Measurements from ENCODE around the gene CHPF2.

Gene CHPF2

GRCh38 chr7:151235091-151235787 lies 3.0 kb downstream of the CHPF2 start:
- DNase-seq = no peak

DNA sequence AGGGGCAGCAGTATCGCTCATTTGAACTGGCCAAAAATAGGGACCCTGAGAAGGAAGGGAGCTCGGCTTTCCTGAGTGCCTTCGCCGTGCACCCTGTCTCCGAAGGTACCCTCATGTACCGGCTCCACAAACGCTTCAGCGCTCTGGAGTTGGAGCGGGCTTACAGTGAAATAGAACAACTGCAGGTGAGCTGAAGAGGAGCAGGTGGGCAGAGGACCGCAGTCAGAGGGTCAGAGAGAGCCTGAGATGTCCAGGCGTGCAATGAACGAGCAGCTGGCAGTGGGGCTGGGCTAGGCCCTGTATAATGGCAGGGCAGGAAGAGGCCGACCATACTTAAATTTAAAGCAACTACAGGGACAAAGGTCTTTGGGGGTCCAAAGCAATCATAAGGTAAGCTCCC lies 4.1 kb downstream of the CHPF2 start:
- DNase-seq = no peak

DNA sequence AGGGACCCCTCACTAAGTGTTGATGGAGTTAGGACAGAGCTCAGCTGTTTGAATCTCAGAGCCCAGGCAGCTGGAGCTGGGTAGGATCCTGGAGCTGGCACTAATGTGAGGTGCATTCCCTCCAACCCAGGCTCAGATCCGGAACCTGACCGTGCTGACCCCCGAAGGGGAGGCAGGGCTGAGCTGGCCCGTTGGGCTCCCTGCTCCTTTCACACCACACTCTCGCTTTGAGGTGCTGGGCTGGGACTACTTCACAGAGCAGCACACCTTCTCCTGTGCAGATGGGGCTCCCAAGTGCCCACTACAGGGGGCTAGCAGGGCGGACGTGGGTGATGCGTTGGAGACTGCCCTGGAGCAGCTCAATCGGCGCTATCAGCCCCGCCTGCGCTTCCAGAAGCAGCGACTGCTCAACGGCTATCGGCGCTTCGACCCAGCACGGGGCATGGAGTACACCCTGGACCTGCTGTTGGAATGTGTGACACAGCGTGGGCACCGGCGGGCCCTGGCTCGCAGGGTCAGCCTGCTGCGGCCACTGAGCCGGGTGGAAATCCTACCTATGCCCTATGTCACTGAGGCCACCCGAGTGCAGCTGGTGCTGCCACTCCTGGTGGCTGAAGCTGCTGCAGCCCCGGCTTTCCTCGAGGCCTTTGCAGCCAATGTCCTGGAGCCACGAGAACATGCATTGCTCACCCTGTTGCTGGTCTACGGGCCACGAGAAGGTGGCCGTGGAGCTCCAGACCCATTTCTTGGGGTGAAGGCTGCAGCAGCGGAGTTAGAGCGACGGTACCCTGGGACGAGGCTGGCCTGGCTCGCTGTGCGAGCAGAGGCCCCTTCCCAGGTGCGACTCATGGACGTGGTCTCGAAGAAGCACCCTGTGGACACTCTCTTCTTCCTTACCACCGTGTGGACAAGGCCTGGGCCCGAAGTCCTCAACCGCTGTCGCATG lies 5.2 kb downstream of the CHPF2 start:
- DNase-seq = no peak

DNA sequence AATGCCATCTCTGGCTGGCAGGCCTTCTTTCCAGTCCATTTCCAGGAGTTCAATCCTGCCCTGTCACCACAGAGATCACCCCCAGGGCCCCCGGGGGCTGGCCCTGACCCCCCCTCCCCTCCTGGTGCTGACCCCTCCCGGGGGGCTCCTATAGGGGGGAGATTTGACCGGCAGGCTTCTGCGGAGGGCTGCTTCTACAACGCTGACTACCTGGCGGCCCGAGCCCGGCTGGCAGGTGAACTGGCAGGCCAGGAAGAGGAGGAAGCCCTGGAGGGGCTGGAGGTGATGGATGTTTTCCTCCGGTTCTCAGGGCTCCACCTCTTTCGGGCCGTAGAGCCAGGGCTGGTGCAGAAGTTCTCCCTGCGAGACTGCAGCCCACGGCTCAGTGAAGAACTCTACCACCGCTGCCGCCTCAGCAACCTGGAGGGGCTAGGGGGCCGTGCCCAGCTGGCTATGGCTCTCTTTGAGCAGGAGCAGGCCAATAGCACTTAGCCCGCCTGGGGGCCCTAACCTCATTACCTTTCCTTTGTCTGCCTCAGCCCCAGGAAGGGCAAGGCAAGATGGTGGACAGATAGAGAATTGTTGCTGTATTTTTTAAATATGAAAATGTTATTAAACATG lies 6.0 kb downstream of the CHPF2 start:
- no peak for DNase-seq

DNA sequence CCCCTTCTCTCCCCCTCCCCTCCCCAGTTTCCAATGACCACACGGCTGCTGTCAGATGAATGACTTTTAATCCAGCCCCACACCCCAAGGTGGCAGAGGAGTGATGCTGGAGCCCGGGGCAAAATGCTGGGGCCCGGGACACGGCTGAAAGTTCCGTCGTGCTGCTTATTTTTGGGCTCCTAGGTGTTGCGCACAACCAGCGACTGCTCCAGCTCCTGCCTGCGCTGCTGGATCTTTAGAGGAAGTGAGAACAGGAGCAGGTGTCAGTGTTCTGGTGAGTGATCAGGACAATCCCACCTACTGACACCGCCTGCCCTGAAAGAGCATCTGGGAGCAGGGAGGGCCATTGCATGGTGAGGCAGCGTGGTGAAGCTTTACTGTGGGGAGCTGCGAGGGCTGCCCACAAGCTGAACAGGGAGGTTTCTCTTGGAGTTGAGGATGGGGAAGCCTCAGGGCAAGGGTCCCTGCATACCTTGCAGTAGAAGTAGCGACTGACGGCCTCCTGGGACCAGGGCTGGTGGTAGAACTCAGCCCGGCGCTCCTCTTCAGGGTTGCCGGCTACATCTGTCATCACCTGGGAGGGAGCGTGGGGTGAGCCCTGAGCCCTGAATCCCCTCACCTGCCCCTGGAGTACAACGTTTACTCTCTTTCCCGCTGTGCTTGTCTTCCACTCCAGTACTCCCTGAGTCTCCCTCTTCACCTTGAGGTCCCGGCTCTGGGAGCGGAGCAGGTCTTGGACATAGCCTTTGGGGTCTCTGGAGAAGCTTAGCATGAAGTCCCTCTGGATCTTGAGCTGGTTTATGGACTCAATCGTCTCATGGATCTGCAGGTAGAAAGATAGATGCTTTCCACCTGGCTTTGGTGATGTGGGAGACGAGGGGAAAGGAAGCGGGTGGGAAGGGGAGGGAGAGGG lies 6.9 kb downstream of the CHPF2 start:
- DNase-seq = no peak

DNA sequence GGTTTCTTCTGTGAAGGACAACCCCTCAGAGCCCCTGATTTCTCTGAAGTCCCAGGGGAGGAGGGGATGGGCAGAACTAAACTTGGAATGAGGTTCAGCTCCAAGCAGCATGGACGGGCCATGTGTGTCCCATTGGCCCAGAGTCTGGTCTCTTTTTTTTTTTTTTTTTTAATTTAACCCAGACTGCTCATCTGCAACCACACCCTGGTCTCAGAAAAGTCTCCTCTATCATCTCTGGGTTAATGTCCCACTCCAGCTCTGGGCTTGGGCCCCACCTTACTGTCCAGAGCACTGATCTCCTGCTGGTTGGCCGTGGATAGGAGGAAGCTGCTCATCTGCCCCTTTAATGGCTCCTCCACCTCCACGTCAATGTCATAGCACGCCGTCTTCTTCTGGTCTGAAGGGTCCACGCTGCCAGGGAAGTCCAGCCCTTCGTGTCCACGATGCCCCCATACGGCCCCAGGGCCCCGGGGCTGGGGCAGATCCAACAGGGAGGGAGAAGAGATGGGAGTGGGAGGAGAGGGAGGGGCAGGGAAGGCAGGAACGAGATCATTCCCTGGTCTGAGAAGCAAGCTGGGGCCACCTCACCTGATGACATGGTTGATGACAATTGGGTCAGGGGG lies 7.7 kb downstream of the CHPF2 start:
- DNase-seq = no peak

- no peak for DNase-seq
Observed at GRCh38 chr7:151240536-151240935, 8.3 kb downstream of the CHPF2 start.

- no peak for DNase-seq
Observed at GRCh38 chr7:151240942-151241754, 8.9 kb downstream of the CHPF2 start.

GRCh38 chr7:151241755-151242096 lies 9.4 kb downstream of the CHPF2 start:
- DNase-seq = no peak

- no peak for DNase-seq
Observed at GRCh38 chr7:151242159-151243044, 10.1 kb downstream of the CHPF2 start.

DNA sequence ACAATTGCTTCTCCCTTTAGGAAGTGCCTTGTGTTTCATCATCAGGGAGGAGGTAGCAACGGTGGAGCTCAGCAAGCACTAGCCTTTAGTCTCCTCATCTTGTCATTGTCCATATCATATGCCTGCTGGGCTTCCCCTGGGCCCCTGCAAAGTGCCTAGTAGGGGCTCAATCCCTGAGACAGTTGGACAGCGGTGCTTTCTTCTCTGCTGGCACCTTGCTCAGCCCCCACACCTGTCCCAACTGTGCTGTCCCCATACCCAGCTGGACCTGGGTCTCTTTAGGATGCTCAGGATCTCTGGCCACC lies 10.7 kb downstream of the CHPF2 start:
- DNase-seq = no peak

GRCh38 chr7:151243408-151244195 lies 11.3 kb downstream of the CHPF2 start:
- DNase-seq = no peak

- peak; percentile 25 for DNase-seq
Observed at GRCh38 chr7:151244196-151244840, 12.0 kb downstream of the CHPF2 start.

- no peak for DNase-seq
Observed at GRCh38 chr7:151244841-151245346, 12.6 kb downstream of the CHPF2 start.

GRCh38 chr7:151245360-151246101 lies 13.2 kb downstream of the CHPF2 start:
- no peak for DNase-seq

DNA sequence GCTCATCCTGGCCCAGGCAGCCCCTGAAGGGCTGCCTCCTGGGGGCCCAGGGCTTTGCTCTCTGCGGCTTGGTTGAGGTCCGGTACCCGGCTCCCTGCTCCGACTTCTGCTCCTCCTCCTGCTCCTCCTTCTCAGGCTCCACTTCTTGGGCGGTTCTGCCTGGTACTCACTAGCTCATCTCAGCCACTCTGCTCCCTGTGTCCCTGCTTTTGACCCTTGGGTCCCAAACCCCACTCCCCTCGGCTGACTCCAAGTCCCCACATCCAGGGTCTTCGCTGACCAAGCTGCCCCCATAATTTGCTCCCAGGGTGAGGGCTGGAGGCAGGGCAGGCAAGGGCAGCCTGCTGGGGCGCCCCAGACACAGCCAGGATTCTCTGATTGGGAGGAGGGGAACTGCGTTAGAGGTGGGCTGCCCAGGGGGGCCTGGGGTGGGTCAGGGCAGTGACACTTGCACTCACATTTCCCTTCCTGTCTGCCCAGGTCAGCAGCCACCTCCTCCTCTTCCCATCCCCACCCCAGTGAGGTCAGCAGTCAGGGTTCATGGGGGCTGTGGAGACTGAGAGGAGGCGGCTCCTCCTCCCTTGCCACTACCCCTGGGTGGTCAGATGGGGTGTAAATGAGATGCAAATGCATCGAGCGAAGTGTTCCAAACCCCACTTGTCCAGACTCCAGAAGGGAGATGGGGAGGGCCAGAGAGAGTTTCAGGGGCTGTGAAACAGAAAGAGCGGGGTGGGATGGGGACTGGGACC lies 14.0 kb downstream of the CHPF2 start:
- no peak for DNase-seq

DNA sequence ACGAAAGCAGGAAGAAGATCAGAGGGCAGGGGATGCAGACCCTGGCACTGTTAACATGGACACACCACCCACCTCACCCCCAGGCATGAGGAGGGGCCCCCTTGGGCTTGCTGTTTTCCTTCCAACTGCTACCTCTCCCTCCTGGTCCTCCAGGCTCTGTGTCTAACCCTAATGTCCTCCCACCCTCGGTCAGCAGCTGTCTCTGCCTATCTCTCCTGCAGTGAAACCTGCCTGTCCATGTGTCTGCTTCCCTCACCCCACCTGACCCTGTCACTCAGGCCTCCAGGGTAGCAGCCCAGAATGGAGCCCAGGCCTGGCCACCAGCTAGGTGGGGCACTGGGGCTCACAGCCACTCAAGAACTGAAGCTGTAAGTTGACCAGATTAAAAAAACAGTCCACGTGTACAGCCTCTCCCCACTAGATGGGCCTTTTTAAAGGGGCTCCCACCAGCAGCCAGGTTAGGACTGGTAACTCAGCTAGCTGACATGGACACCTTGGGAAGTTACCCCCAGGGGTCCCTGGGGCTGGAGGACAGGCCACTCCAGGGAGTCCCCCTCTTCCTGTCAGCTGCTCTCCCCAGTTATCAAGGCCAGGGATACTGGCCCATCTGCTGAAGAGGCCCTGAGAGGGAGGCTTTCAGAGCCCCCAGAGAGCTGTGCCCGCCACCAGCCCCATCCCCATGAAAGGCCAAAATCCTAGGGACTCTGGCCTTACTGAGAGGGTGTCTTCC lies 14.7 kb downstream of the CHPF2 start:
- DNase-seq = no peak

Data from NCI-H2029 treated with DMSO at 0.1 percent for 48 hours (cell line).